ENCODE measurements around the gene AHCYL2.

- TF ChIP-seq CTCF (IDR thresholded peaks at IDR 0.05) = peak; percentile 46 to 80 (median 66)
- TF ChIP-seq POLR2A (IDR thresholded peaks at IDR 0.05) = no peak
Observed at GRCh38 chr7:129343099-129343700, 118.4 kb downstream of the AHCYL2 start.
